ENCODE results near the gene MGARP.

MGARP gene

GRCh38 chr4:139242511-139243051 is 37.4 kb downstream of the MGARP start:
- no peak for DNase-seq

- DNase-seq, result no peak
Measured at GRCh38 chr4:139241784-139242151, 38.3 kb downstream of the MGARP start.

GRCh38 chr4:139241086-139241783 is 38.8 kb downstream of the MGARP start:
- no peak for DNase-seq

- no peak for DNase-seq
Measured at GRCh38 chr4:139239127-139239772, 40.8 kb downstream of the MGARP start.

- DNase-seq, result no peak
Measured at GRCh38 chr4:139234253-139234652, 45.8 kb downstream of the MGARP start.

- peak; percentile 63 for DNase-seq
Measured at GRCh38 chr4:139229534-139230039, 50.4 kb downstream of the MGARP start.

- peak; percentile 16 for DNase-seq
Measured at GRCh38 chr4:139227729-139228404, 52.2 kb downstream of the MGARP start.

- DNase-seq, result no peak
Measured at GRCh38 chr4:139223682-139224317, 56.2 kb downstream of the MGARP start.

GRCh38 chr4:139222215-139222614 is 57.8 kb downstream of the MGARP start:
- no peak for DNase-seq

GRCh38 chr4:139221687-139222086 is 58.3 kb downstream of the MGARP start:
- no peak for DNase-seq

GRCh38 chr4:139219450-139220055 is 60.5 kb downstream of the MGARP start:
- no peak for DNase-seq

Measured in CD4-positive, alpha-beta T cell treated with Interleukin-21 for 1 hour (primary cell).